ENCODE data around the gene NSD2. TPM values are rescaled to one million over a fixed set of nuclear protein-coding genes. Genes with fewer than 3 reads are reported as not detected.

The NSD2 gene
- total and polyA plus RNA-seq, 4 donors, result 59.0 to 102 (median 84.1) TPM

DNA sequence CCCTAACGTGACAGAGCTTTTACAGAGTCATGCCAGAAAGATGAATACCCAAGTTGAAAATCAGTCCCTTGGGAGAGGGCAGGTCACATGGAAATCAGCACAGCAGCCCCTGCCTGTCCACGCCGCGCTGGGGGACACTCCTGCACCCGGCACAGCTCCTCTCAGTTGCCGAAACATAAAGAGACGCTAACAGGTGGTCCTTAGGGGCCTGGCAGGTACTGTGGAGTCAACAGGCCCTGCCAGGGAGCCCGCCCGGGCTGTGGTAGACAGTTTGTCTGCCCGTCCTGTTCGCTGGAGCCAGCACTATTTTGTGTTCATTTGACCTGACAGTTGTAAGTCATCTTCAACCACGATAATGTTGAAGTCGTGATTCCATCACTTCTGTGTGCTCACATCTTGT, 107.0 kb downstream of the NSD2 start:
- 92% methylated on average over 13 of the region's 13 CpGs for WGBS (ENCODE audit: insufficient coverage)
- H3K4me3 ChIP-seq (ENCODE audit: low read depth, low read length), result no peak overlapping the region
- H3K27ac ChIP-seq (ENCODE audit: low read depth, low read length), result no peak overlapping the region
- peaks cover 95% of the 10 kb centered on the region for H3K36me3 ChIP-seq (ENCODE audit: control insufficient read depth, insufficient read depth, low read length)
- H3K4me1 ChIP-seq (ENCODE audit: control insufficient read depth, insufficient read depth, low read length), result no peaks in the 10 kb centered on the region
- no peaks in the 10 kb centered on the region for H3K9me3 ChIP-seq (ENCODE audit: control insufficient read depth, insufficient read depth, low read length)
- no peaks in the 10 kb centered on the region for H3K27me3 ChIP-seq (ENCODE audit: control insufficient read depth, insufficient read depth, low read length)
- no peak for DNase-seq (ENCODE audit: low read depth in 4 of 6, low spot score in 6 of 6)

DNA sequence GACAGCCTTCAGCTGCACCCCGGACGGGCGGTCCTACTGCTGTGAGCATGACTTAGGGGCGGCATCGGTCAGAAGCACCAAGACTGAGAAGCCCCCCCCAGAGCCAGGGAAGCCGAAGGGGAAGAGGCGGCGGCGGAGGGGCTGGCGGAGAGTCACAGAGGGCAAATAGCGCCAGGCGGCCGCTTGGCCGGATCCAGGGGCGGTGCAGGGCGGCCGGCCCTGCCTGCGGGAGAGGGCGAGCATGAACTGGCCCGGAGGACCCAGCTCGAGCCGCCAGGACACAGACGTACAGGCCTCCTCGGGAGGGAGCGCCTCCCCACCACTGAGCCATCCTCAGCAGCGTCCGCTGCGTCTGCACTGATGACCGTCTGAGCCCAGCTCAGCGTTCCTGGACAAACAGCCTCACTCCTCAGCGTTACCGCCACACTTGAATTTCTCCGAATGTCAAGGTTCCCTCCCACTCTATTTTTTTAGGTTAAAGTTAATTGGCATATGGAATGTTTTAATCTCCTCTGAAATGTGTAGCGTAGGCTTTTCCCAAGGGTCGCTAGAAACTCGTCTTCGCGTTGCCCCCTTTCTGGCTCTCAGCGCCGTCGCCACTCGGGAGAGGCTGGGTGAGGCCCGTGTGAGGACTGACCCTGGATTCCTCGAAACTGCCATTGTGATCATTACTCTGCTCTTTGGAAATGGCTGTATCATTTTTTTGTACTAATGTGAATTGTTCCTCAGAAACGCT, 107.7 kb downstream of the NSD2 start:
- no peak overlapping the region for H3K27ac ChIP-seq (ENCODE audit: low read depth, low read length)
- H3K4me3 ChIP-seq (ENCODE audit: low read depth, low read length), result no peak overlapping the region
- H3K9me3 ChIP-seq (ENCODE audit: control insufficient read depth, insufficient read depth, low read length), result no peaks in the 10 kb centered on the region
- 86% methylated on average over 36 of the region's 45 CpGs for WGBS (ENCODE audit: insufficient coverage)
- H3K4me1 ChIP-seq (ENCODE audit: control insufficient read depth, insufficient read depth, low read length), result no peaks in the 10 kb centered on the region
- DNase-seq (ENCODE audit: low read depth in 4 of 6, low spot score in 6 of 6), result no peak
- peaks cover 95% of the 10 kb centered on the region for H3K36me3 ChIP-seq (ENCODE audit: control insufficient read depth, insufficient read depth, low read length)
- H3K27me3 ChIP-seq (ENCODE audit: control insufficient read depth, insufficient read depth, low read length), result no peaks in the 10 kb centered on the region

DNA sequence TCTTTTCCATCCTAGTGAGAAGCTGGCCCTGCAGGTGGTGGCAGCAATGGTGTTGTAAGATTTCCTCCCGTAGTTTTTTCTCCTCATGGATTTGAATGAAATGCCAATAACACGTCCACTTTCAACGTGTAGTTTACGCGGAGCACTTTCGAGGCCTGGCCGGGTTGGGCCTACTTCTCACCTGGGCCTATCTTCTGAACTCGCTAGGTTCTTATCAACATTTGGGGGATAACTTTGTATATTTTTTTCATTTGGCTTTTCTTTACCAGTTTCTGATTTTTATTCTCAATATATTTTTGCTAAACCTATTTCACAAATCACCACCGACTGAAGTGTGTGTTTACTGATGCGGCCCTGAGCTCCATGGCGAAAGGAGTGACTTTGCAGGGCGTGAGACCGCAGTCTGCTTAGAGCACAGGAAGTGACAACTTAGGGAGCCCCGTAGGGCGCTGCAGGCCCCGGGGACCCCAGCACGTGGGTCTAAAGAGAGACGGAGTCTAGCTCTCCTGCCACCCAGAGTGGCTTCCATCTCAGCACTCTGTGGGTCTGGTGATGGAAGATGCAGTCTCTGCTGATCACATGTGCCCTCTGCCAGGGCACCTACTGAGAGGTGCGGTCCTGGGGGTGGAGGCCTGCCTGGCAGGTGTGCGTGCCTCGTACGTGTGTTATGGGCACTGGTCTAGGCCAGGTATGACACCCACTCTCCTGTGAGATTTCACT, 108.4 kb downstream of the NSD2 start:
- no peaks in the 10 kb centered on the region for H3K9me3 ChIP-seq (ENCODE audit: control insufficient read depth, insufficient read depth, low read length)
- no peak overlapping the region for H3K4me3 ChIP-seq (ENCODE audit: low read depth, low read length)
- DNase-seq (ENCODE audit: low read depth in 4 of 6, low spot score in 6 of 6), result no peak
- peaks cover 95% of the 10 kb centered on the region for H3K36me3 ChIP-seq (ENCODE audit: control insufficient read depth, insufficient read depth, low read length)
- H3K4me1 ChIP-seq (ENCODE audit: control insufficient read depth, insufficient read depth, low read length), result no peaks in the 10 kb centered on the region
- H3K27ac ChIP-seq (ENCODE audit: low read depth, low read length), result no peak overlapping the region
- no peaks in the 10 kb centered on the region for H3K27me3 ChIP-seq (ENCODE audit: control insufficient read depth, insufficient read depth, low read length)
- WGBS (ENCODE audit: insufficient coverage), result 86% methylated on average over 12 of the region's 22 CpGs

DNA sequence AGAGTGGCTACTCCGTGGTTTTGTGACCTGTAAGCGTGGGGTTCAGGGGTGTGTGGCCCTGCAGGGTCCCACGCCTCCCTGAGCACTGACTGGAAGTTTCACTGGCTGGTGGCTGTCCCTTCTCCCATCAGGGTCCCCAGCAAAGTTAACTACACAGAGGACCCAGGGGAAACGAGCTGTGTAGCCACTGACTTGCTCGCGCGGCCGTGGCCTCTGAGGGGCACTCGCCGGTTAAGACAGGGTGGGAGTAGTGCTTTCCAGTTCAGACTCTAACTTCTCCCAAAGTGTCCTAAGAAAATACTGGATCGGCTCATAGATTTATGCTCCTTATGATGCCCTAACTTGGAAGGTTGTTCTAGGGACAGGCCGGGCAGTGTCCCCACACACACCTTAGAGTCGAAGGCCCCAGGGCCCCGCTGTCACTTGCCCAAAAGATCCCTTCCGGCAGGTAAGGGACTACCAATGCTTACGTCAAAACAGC, 109.4 kb downstream of the NSD2 start:
- no peak overlapping the region for H3K4me3 ChIP-seq (ENCODE audit: low read depth, low read length)
- WGBS (ENCODE audit: insufficient coverage), result 95% methylated on average over 7 of the region's 16 CpGs
- H3K4me1 ChIP-seq (ENCODE audit: control insufficient read depth, insufficient read depth, low read length), result no peaks in the 10 kb centered on the region
- no peak overlapping the region for H3K27ac ChIP-seq (ENCODE audit: low read depth, low read length)
- no peaks in the 10 kb centered on the region for H3K27me3 ChIP-seq (ENCODE audit: control insufficient read depth, insufficient read depth, low read length)
- no peak for DNase-seq (ENCODE audit: low read depth in 4 of 6, low spot score in 6 of 6)
- peaks cover 95% of the 10 kb centered on the region for H3K36me3 ChIP-seq (ENCODE audit: control insufficient read depth, insufficient read depth, low read length)
- no peaks in the 10 kb centered on the region for H3K9me3 ChIP-seq (ENCODE audit: control insufficient read depth, insufficient read depth, low read length)

DNA sequence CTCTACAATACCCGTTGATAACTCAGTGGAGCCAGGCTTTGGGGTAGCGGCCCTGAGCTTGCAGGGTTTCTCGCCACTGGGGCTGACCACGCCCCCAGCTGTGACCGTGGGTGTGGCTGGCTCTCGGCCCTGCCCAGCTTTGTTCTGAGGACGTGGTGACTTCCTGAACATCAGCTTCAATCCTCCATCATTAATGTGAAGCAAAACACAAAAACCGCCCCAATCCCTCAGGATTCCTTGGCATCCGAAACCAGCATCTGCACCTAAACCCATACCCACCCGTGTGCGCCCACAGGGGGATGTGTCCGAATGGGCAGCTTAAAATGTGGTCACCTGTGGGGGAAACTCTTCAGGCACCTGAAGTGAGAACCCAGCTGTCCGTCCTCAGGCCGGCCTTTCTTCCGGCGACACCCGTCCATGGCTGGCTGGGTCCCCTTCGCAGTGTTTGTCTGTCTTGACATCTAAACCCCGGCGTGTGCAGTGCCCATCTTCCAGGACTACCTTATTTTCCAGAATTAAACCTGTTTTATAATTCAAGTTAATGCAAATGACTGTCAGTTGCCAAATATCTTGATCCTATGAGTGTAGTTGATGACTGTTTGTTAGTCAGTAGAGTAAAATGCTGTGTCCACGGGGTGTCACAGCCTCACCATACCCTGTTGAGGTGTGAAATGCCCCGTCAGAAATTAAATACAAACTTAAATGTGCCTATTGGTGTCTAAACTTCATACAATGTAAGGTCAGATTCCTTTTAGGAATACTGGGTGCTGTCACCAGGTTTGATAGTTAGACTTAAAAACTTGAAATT, 110.3 kb downstream of the NSD2 start:
- no peak overlapping the region for H3K4me3 ChIP-seq (ENCODE audit: low read depth, low read length)
- H3K27me3 ChIP-seq (ENCODE audit: control insufficient read depth, insufficient read depth, low read length), result no peaks in the 10 kb centered on the region
- no peaks in the 10 kb centered on the region for H3K4me1 ChIP-seq (ENCODE audit: control insufficient read depth, insufficient read depth, low read length)
- H3K36me3 ChIP-seq (ENCODE audit: control insufficient read depth, insufficient read depth, low read length), result peaks cover 95% of the 10 kb centered on the region
- DNase-seq (ENCODE audit: low read depth in 4 of 6, low spot score in 6 of 6), result no peak
- no peak overlapping the region for H3K27ac ChIP-seq (ENCODE audit: low read depth, low read length)
- no peaks in the 10 kb centered on the region for H3K9me3 ChIP-seq (ENCODE audit: control insufficient read depth, insufficient read depth, low read length)
- WGBS (ENCODE audit: insufficient coverage), result 79% methylated on average over 17 of the region's 22 CpGs

DNA sequence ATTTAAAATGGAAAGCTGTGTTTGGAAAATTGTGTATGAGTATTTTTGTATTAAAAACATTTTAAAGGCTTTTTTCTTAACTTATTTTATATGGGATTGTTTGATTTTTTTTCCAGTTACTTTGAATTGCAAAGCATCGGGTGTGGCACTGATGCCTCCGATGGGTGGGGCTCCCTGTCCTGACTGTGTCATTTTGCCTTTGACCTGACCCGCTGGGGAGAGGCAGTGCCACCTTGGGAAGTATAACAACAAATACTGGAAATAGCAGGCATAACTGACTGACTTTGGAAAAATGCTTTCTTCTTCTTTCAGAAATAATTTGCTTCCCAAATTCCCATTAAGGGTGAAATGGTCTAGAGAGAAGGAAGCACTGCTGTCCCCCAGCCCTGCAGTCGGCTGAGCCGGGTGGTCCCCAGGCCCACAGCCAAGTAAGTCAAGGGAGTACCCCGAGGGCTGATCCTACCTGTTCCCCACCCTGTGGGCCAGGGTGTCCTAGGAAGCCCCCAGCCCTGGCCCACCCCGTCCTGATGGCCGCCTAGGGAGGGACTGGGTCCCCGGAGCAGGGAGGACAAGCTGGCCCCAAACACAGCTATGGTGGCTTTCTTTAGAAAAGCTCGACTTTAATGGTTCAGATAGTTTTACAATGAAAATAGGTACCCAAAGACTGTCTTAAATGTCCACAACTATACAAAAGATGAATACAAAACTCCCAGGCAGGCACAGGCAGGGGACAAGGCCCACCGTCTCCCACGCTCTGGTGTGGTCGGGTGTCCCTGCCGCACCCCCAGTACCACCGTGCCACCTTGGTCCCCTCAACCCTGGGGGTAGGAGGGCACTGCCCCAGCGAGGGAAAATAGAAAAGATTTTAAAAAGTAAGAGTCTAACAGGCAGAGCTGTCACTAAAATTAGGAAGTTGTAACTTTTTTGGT, 111.2 kb downstream of the NSD2 start:
- no peaks in the 10 kb centered on the region for H3K9me3 ChIP-seq (ENCODE audit: control insufficient read depth, insufficient read depth, low read length)
- H3K4me3 ChIP-seq (ENCODE audit: low read depth, low read length), result no peak overlapping the region
- H3K27me3 ChIP-seq (ENCODE audit: control insufficient read depth, insufficient read depth, low read length), result no peaks in the 10 kb centered on the region
- H3K4me1 ChIP-seq (ENCODE audit: control insufficient read depth, insufficient read depth, low read length), result no peaks in the 10 kb centered on the region
- whole genome bisulfite sequencing (ENCODE audit: insufficient coverage), result 86% methylated on average over 10 of the region's 16 CpGs
- DNase-seq (ENCODE audit: low read depth in 4 of 6, low spot score in 6 of 6), result no peak
- H3K36me3 ChIP-seq (ENCODE audit: control insufficient read depth, insufficient read depth, low read length), result peaks cover 95% of the 10 kb centered on the region
- no peak overlapping the region for H3K27ac ChIP-seq (ENCODE audit: low read depth, low read length)

DNA sequence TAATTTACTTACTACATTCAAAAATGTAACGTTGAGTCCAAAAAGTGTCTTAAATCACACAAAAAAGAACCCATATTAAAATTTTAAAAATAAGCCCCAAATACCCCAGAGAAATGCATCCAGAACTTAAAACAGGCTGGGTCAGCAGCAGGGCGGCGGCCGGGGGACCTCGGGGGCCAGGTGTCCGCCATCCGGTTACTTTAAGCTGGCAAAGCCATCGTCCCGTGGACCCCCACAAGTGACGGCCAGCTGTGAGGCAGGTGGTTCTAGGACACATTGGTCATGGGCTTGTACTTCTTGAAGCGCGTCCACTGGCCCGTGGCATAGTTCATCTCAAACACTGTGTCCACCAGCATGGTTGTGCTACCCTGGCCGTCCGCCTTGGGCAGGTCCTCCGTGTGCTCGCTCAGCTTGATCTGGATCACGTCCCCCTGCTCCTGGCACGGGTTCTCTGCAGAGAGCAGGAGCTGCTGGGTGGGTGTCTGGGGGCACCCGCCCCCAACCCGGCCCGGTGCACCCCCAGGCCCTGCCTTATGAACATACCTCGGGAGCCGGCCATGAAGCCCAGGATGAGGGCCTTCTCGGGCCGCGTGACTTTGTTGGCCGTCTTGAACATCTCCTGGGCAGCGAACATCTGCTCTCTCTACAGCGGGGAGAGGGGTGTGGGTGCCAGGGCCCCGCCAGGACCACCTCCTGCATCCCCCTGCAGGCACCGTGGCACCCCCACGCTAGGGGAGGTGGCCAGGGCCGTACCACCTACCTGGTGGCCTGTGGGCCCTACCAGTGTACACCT, 112.1 kb downstream of the NSD2 start:
- H3K27ac ChIP-seq (ENCODE audit: low read depth, low read length), result no peak overlapping the region
- no peak overlapping the region for H3K4me3 ChIP-seq (ENCODE audit: low read depth, low read length)
- 90% methylated on average over 28 of the region's 34 CpGs for WGBS (ENCODE audit: insufficient coverage)
- H3K36me3 ChIP-seq (ENCODE audit: control insufficient read depth, insufficient read depth, low read length), result peaks cover 95% of the 10 kb centered on the region
- H3K9me3 ChIP-seq (ENCODE audit: control insufficient read depth, insufficient read depth, low read length), result no peaks in the 10 kb centered on the region
- H3K27me3 ChIP-seq (ENCODE audit: control insufficient read depth, insufficient read depth, low read length), result no peaks in the 10 kb centered on the region
- no peaks in the 10 kb centered on the region for H3K4me1 ChIP-seq (ENCODE audit: control insufficient read depth, insufficient read depth, low read length)
- DNase-seq (ENCODE audit: low read depth in 4 of 6, low spot score in 6 of 6), result no peak

DNA sequence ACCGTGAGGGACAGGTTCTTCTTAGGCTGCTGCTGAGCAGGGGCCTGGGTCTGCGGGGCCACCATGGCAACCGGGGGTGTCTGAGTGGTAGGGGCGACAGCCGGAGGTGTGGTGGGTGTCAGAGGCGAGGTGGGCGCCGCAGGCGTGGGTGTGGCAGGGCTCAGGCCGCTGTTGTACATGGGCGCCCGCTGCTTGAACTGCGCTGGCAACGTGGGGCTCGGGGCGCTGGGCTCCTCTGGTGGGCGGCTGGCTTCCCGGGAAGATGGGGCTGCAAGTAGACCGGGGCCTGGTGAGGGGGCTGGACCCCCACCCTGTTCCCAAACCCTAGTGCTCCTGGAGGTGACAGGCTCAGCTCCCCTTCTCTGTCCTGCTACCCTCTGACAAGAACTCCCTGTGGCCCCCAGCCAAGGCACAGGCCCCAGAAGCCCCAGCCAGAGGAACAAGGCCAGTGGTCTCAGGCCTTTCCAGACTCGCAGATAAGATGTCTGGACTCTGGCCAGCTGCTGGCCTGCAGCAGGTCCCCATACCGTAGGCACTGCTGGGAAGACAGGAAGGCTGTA, 112.7 kb downstream of the NSD2 start:
- H3K9me3 ChIP-seq (ENCODE audit: control insufficient read depth, insufficient read depth, low read length), result no peaks in the 10 kb centered on the region
- WGBS (ENCODE audit: insufficient coverage), result 84% methylated on average over 21 of the region's 21 CpGs
- H3K4me3 ChIP-seq (ENCODE audit: low read depth, low read length), result no peak overlapping the region
- H3K4me1 ChIP-seq (ENCODE audit: control insufficient read depth, insufficient read depth, low read length), result no peaks in the 10 kb centered on the region
- no peak overlapping the region for H3K27ac ChIP-seq (ENCODE audit: low read depth, low read length)
- H3K36me3 ChIP-seq (ENCODE audit: control insufficient read depth, insufficient read depth, low read length), result peaks cover 95% of the 10 kb centered on the region
- DNase-seq (ENCODE audit: low read depth in 4 of 6, low spot score in 6 of 6), result no peak
- H3K27me3 ChIP-seq (ENCODE audit: control insufficient read depth, insufficient read depth, low read length), result no peaks in the 10 kb centered on the region
